WTC11 (cell line): ENCODE measurements around the gene WWC1. TPM values are rescaled to one million over a fixed set of nuclear protein-coding genes. Genes with fewer than 3 reads are reported as not detected.

Experiments
- ATAC-seq: fragments of 200-7000 bp; cut with Tn5 transposase; 2 replicates; pipeline ENCODE4 v1.10.0; 2021; ENCODE audit warnings: mild to moderate bottlenecking, moderate library complexity
- CTCF ChIA-PET: fragments of 300-600 bp; sonication (Branson Sonifier 250); formaldehyde crosslinking; loops from one replicate; lab custom pipeline; 2021; ENCODE audit warnings: antibody characterized with exemption; lab: Charles Lee
- POLR2A ChIA-PET: fragments of 350-600 bp; sonication (Branson Sonifier 250); formaldehyde crosslinking; loops from one replicate; lab custom pipeline; 2021; ENCODE audit warnings: antibody characterized with exemption; lab: Charles Lee
- DNase-seq: peaks from one replicate; pipeline ENCODE4 v3.0.0; 2021; ENCODE audit warnings: low spot score
- H3K27ac Mint-ChIP-seq: 2 replicates; pipeline ENCODE4 v1.8.0; 2021; ENCODE audit warnings: mixed read lengths
- H3K27me3 Mint-ChIP-seq: 2 replicates; pipeline ENCODE4 v1.8.0; 2021; ENCODE audit warnings: low read depth, mild to moderate bottlenecking, moderate library complexity, mixed read lengths
- H3K36me3 Mint-ChIP-seq: 2 replicates; pipeline ENCODE4 v1.8.0; 2021; ENCODE audit warnings: mixed read lengths
- H3K4me1 Mint-ChIP-seq: 2 replicates; pipeline ENCODE4 v1.8.0; 2022; ENCODE audit warnings: mixed read lengths
- H3K4me3 Mint-ChIP-seq: 2 replicates; pipeline ENCODE4 v1.8.0; 2021; ENCODE audit warnings: mild to moderate bottlenecking, moderate library complexity, mixed read lengths
- H3K9me3 Mint-ChIP-seq: 2 replicates; pipeline ENCODE4 v1.8.0; 2021; ENCODE audit warnings: mixed read lengths
- EMX1 ChIP-seq: fragments of 250-450 bp; sonication (Bioruptor Pico); IDR thresholded peaks from 2 replicates; pipeline ENCODE4 v1.8.0; 2021; ENCODE audit warnings: mild to moderate bottlenecking
- GABPB1 ChIP-seq: sonication (generic); formaldehyde crosslinking; IDR thresholded peaks from 2 replicates; pipeline ENCODE4 v1.8.1; 2023; ENCODE audit warnings: mild to moderate bottlenecking, missing genetic modification reagents
- GTF2I ChIP-seq: fragments of 250-450 bp; sonication (Bioruptor Pico); conservative IDR thresholded peaks from 2 replicates; pipeline ENCODE4 v1.4.0; 2021; ENCODE audit warnings: mild to moderate bottlenecking
- NFYB ChIP-seq: sonication (generic); formaldehyde crosslinking; conservative IDR thresholded peaks from 2 replicates; pipeline ENCODE4 v1.8.0; 2022; ENCODE audit warnings: low read depth, missing genetic modification reagents
- RELA ChIP-seq: sonication (generic); formaldehyde crosslinking; IDR thresholded peaks from 2 replicates; pipeline ENCODE4 v1.8.1; 2022; ENCODE audit warnings: missing genetic modification reagents, mild to moderate bottlenecking, borderline replicate concordance
- SP1 ChIP-seq: sonication (generic); formaldehyde crosslinking; conservative IDR thresholded peaks from 2 replicates; pipeline ENCODE4 v1.8.1; 2022; ENCODE audit warnings: missing genetic modification reagents
- ZNF121 ChIP-seq: sonication (generic); formaldehyde crosslinking; IDR thresholded peaks from 2 replicates; pipeline ENCODE4 v1.8.0; 2023; ENCODE audit warnings: missing genetic modification reagents
- ZNF232 ChIP-seq: sonication (generic); formaldehyde crosslinking; IDR thresholded peaks from 2 replicates; pipeline ENCODE4 v1.8.0; 2022; ENCODE audit warnings: mild to moderate bottlenecking, missing genetic modification reagents
- ZNF317 ChIP-seq: sonication (generic); formaldehyde crosslinking; IDR thresholded peaks from 2 replicates; pipeline ENCODE4 v1.8.1; 2023; ENCODE audit warnings: low read depth, mild to moderate bottlenecking, moderate library complexity, missing genetic modification reagents, borderline replicate concordance
- total RNA-seq: library from RNA; stranded (reverse); gene quantifications from 3 replicates; pipeline ENCODE4 v1.2.3, GENCODE V29; 2021
- TF ChIP-seq, protein P1 (sequence below): sonication (generic); formaldehyde crosslinking; IDR thresholded peaks from 2 replicates; pipeline ENCODE4 v1.8.0; 2023; ENCODE audit warnings: missing genetic modification reagents
- TF ChIP-seq, protein P2 (sequence below): sonication (generic); formaldehyde crosslinking; IDR thresholded peaks from 2 replicates; pipeline ENCODE4 v1.8.1; 2023; ENCODE audit warnings: mild to moderate bottlenecking, missing genetic modification reagents
- TF ChIP-seq, protein P3 (sequence below): sonication (generic); formaldehyde crosslinking; IDR thresholded peaks from 2 replicates; pipeline ENCODE4 v1.8.0; 2022; ENCODE audit warnings: missing genetic modification reagents
- TF ChIP-seq, protein P4 (sequence below): fragments of 250-450 bp; sonication (Bioruptor Pico); IDR thresholded peaks from 2 replicates; pipeline ENCODE4 v1.9.0; 2021; ENCODE audit warnings: moderate library complexity, mild to moderate bottlenecking, inconsistent platforms, borderline replicate concordance
- TF ChIP-seq, protein P5 (sequence below): sonication (generic); formaldehyde crosslinking; IDR thresholded peaks from 2 replicates; pipeline ENCODE4 v1.8.0; 2023; ENCODE audit warnings: missing genetic modification reagents, mild to moderate bottlenecking, borderline replicate concordance
- TF ChIP-seq, protein P6 (sequence below): sonication (generic); formaldehyde crosslinking; IDR thresholded peaks from 2 replicates; pipeline ENCODE4 v1.8.0; 2022; ENCODE audit warnings: mild to moderate bottlenecking, missing genetic modification reagents
- TF ChIP-seq, protein P7 (sequence below): fragments of 250-450 bp; sonication (Bioruptor Pico); IDR thresholded peaks from 2 replicates; pipeline ENCODE4 v1.9.0; 2021; ENCODE audit warnings: mild to moderate bottlenecking

Gene WWC1
- total RNA-seq, 1 experiment from 2014 or later, result 48.4 TPM

DNA sequence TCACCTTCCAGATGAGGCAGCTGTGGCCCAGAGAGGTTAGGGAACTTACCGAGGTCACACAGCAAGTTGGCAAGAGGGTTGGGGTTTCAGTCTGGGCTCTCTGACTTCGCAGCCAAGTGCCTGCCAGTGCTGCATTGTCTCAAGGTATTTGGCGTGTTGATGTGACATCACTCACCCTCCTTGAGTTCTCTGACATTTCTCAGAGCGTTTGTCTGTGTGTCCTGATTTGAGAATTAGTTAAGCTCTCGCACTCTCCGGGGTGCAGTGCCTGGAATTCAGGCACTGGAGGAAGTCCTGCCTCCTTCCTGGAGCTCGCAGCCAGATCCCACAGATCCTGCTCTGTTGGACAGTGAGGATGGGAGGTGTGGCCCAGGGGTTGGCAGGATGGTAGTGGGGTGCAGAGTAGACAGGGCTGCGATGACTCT is 25.7 kb downstream of the WWC1 start:
- peaks cover 48% of the 10 kb centered on the region for H3K4me1 Mint-ChIP-seq
- no peaks in the 10 kb centered on the region; the same call in 1 of the 2 replicates for H3K27me3 Mint-ChIP-seq
- POLR2A ChIA-PET, result no interaction called here
- H3K36me3 Mint-ChIP-seq, result no peaks in the 10 kb centered on the region
- H3K9me3 Mint-ChIP-seq, result no peaks in the 10 kb centered on the region
- DNase-seq, result no peak
- TF ChIP-seq GTF2I (0 out of 2 replicates have a peak, but pooled peaks have one; percentile 24), ZNF121 (CRISPR knock-in tag) (peak; percentile 51; the same call in 1 of the 2 replicates), ZNF317 (CRISPR knock-in tag) (no peak), EMX1 (CRISPR knock-in tag) (no peak)
- TF ChIP-seq, protein P1, sequence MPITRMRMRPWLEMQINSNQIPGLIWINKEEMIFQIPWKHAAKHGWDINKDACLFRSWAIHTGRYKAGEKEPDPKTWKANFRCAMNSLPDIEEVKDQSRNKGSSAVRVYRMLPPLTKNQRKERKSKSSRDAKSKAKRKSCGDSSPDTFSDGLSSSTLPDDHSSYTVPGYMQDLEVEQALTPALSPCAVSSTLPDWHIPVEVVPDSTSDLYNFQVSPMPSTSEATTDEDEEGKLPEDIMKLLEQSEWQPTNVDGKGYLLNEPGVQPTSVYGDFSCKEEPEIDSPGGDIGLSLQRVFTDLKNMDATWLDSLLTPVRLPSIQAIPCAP, result no peak
- TF ChIP-seq, protein P2, sequence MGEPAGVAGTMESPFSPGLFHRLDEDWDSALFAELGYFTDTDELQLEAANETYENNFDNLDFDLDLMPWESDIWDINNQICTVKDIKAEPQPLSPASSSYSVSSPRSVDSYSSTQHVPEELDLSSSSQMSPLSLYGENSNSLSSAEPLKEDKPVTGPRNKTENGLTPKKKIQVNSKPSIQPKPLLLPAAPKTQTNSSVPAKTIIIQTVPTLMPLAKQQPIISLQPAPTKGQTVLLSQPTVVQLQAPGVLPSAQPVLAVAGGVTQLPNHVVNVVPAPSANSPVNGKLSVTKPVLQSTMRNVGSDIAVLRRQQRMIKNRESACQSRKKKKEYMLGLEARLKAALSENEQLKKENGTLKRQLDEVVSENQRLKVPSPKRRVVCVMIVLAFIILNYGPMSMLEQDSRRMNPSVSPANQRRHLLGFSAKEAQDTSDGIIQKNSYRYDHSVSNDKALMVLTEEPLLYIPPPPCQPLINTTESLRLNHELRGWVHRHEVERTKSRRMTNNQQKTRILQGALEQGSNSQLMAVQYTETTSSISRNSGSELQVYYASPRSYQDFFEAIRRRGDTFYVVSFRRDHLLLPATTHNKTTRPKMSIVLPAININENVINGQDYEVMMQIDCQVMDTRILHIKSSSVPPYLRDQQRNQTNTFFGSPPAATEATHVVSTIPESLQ, result no peak
- TF ChIP-seq, all 79 proteins: peak for 2
- Mint-ChIP-seq H3K4me3 (no peak overlapping the region), H3K27ac (no peak overlapping the region)
- peak; percentile 37 for ATAC-seq
- CTCF ChIA-PET, result interaction anchor here (0.8 to 7.1 kb wide), 4 partner anchors 22 to 47 kb away, joined by 4 to 48 read pairs (median 8); no protein-coding TSS in a partner anchor

DNA sequence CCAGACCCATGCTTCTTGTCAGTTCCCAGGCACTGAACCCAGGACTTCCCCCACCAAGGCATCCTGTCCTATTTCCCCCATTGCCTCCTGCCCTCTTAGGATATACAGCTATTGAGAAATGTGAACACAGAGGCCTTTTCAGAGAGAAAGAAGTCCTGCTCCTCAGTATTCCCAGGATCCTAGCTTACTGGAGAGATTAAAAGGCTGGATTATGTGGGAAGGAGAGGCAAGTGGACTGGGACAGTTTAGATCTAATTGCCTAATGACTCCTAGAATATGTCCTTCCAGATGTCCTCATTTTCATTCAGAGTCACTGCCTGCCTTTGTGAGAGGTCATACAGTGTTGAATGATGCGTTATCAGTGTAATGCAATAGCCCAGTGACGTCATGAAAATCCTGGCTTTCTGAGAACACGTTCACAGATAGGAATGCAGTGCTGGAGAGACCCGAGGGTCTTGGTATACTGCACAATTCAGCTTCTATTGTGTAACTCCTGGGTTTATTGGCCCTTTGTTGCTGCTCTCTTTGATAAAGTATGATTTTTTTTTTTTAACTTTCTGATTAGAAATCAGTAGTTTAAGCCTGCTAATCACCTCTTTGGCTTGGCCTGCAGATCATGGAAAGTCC is 26.2 kb downstream of the WWC1 start:
- ChIA-PET CTCF (interaction anchor here (0.8 to 7.1 kb wide), 4 partner anchors 21 to 48 kb away, joined by 4 to 48 read pairs (median 8); no protein-coding TSS in a partner anchor), POLR2A (interaction anchor here (0.9 kb wide), 1 partner anchor 10 kb away, joined by 3 read pairs; no protein-coding TSS in a partner anchor)
- Mint-ChIP-seq H3K9me3 (no peaks in the 10 kb centered on the region), H3K27ac (no peak overlapping the region), H3K36me3 (no peaks in the 10 kb centered on the region), H3K27me3 (no peaks in the 10 kb centered on the region; the same call in 1 of the 2 replicates), H3K4me1 (peaks cover 48% of the 10 kb centered on the region), H3K4me3 (no peak overlapping the region)
- no peak for ATAC-seq
- no peak for DNase-seq
- TF ChIP-seq GABPB1 (CRISPR knock-in tag), result no peak
- TF ChIP-seq GTF2I, result no peak
- TF ChIP-seq, protein P3, sequence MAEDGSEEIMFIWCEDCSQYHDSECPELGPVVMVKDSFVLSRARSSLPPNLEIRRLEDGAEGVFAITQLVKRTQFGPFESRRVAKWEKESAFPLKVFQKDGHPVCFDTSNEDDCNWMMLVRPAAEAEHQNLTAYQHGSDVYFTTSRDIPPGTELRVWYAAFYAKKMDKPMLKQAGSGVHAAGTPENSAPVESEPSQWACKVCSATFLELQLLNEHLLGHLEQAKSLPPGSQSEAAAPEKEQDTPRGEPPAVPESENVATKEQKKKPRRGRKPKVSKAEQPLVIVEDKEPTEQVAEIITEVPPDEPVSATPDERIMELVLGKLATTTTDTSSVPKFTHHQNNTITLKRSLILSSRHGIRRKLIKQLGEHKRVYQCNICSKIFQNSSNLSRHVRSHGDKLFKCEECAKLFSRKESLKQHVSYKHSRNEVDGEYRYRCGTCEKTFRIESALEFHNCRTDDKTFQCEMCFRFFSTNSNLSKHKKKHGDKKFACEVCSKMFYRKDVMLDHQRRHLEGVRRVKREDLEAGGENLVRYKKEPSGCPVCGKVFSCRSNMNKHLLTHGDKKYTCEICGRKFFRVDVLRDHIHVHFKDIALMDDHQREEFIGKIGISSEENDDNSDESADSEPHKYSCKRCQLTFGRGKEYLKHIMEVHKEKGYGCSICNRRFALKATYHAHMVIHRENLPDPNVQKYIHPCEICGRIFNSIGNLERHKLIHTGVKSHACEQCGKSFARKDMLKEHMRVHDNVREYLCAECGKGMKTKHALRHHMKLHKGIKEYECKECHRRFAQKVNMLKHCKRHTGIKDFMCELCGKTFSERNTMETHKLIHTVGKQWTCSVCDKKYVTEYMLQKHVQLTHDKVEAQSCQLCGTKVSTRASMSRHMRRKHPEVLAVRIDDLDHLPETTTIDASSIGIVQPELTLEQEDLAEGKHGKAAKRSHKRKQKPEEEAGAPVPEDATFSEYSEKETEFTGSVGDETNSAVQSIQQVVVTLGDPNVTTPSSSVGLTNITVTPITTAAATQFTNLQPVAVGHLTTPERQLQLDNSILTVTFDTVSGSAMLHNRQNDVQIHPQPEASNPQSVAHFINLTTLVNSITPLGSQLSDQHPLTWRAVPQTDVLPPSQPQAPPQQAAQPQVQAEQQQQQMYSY (CRISPR knock-in tag), result no peak
- TF ChIP-seq, protein P4, sequence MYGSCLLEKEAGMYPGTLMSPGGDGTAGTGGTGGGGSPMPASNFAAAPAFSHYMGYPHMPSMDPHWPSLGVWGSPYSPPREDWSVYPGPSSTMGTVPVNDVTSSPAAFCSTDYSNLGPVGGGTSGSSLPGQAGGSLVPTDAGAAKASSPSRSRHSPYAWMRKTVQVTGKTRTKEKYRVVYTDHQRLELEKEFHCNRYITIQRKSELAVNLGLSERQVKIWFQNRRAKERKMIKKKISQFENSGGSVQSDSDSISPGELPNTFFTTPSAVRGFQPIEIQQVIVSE (CRISPR knock-in tag), result no peak
- no peak for TF ChIP-seq RELA (CRISPR knock-in tag)
- TF ChIP-seq, protein P5, sequence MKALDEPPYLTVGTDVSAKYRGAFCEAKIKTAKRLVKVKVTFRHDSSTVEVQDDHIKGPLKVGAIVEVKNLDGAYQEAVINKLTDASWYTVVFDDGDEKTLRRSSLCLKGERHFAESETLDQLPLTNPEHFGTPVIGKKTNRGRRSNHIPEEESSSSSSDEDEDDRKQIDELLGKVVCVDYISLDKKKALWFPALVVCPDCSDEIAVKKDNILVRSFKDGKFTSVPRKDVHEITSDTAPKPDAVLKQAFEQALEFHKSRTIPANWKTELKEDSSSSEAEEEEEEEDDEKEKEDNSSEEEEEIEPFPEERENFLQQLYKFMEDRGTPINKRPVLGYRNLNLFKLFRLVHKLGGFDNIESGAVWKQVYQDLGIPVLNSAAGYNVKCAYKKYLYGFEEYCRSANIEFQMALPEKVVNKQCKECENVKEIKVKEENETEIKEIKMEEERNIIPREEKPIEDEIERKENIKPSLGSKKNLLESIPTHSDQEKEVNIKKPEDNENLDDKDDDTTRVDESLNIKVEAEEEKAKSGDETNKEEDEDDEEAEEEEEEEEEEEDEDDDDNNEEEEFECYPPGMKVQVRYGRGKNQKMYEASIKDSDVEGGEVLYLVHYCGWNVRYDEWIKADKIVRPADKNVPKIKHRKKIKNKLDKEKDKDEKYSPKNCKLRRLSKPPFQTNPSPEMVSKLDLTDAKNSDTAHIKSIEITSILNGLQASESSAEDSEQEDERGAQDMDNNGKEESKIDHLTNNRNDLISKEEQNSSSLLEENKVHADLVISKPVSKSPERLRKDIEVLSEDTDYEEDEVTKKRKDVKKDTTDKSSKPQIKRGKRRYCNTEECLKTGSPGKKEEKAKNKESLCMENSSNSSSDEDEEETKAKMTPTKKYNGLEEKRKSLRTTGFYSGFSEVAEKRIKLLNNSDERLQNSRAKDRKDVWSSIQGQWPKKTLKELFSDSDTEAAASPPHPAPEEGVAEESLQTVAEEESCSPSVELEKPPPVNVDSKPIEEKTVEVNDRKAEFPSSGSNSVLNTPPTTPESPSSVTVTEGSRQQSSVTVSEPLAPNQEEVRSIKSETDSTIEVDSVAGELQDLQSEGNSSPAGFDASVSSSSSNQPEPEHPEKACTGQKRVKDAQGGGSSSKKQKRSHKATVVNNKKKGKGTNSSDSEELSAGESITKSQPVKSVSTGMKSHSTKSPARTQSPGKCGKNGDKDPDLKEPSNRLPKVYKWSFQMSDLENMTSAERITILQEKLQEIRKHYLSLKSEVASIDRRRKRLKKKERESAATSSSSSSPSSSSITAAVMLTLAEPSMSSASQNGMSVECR (CRISPR knock-in tag), result no peak
- no peak for TF ChIP-seq NFYB (CRISPR knock-in tag)
- TF ChIP-seq, protein P6, sequence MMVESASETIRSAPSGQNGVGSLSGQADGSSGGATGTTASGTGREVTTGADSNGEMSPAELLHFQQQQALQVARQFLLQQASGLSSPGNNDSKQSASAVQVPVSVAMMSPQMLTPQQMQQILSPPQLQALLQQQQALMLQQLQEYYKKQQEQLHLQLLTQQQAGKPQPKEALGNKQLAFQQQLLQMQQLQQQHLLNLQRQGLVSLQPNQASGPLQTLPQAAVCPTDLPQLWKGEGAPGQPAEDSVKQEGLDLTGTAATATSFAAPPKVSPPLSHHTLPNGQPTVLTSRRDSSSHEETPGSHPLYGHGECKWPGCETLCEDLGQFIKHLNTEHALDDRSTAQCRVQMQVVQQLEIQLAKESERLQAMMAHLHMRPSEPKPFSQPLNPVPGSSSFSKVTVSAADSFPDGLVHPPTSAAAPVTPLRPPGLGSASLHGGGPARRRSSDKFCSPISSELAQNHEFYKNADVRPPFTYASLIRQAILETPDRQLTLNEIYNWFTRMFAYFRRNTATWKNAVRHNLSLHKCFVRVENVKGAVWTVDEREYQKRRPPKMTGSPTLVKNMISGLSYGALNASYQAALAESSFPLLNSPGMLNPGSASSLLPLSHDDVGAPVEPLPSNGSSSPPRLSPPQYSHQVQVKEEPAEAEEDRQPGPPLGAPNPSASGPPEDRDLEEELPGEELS, result no peak
- TF ChIP-seq ZNF232 (CRISPR knock-in tag), result no peak
- TF ChIP-seq SP1 (CRISPR knock-in tag), result no peak
- TF ChIP-seq, protein P7, sequence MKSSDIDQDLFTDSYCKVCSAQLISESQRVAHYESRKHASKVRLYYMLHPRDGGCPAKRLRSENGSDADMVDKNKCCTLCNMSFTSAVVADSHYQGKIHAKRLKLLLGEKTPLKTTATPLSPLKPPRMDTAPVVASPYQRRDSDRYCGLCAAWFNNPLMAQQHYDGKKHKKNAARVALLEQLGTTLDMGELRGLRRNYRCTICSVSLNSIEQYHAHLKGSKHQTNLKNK (CRISPR knock-in tag), result no peak
